Psoas muscle (tissue), 8 donors: Measurements from ENCODE around the gene JAG1. TPM values are rescaled to one million over a fixed set of nuclear protein-coding genes. Genes with fewer than 3 reads are reported as not detected.

Experiments
- ATAC-seq, 4 donors: fragments of 200-7000 bp; cut with Tn5 transposase; one replicate each; pipeline ENCODE4 v1.9.1; 2020; ENCODE audit warnings: moderate library complexity in 3 of 4, mild to moderate bottlenecking in 2 of 4
- DNase-seq, 2 donors: peaks; one replicate each; pipeline ENCODE4 v3.0.0-alpha.2; 2020
- H3K27ac ChIP-seq: fragments of 200-600 bp; one replicate; pipeline ENCODE4 v1.8.0; 2022
- H3K27me3 ChIP-seq, 3 donors: fragments of 200-600 bp in 1 of 3; one replicate each; pipeline versions ENCODE4 v1.6.1 to v1.8.0; 2013 to 2022; ENCODE audit warnings: low read length in 2 of 3, mild to moderate bottlenecking in 2 of 3, moderate library complexity in 1 of 3; ENCODE audit not compliant: insufficient read depth in 3 of 3
- H3K36me3 ChIP-seq, 2 donors: fragments of 200-600 bp in 1 of 2; one replicate each; pipeline versions ENCODE4 v1.6.1 to v1.8.0; 2013 to 2022; ENCODE audit warnings: low read depth in 1 of 2, mild to moderate bottlenecking in 1 of 2, moderate library complexity in 1 of 2; ENCODE audit not compliant: insufficient read depth in 1 of 2
- H3K4me1 ChIP-seq: fragments of 200-600 bp; one replicate; pipeline ENCODE4 v1.8.0; 2022
- H3K4me3 ChIP-seq: fragments of 200-600 bp; one replicate; pipeline ENCODE4 v1.8.0; 2022; ENCODE audit warnings: mild to moderate bottlenecking
- H3K9me3 ChIP-seq: fragments of 200-600 bp; one replicate; pipeline ENCODE4 v1.8.0; 2022
- WGBS, 3 donors: extraction: QIAGEN DNeasy Blood & Tissue Kit; methylation state at CpG; one replicate each; pipeline versions ENCODE4 v1.1.6 to v1.1.7; 2013; 5-methylcytosine and 5-hydroxymethylcytosine counted together
- intact Hi-C, 2 donors: fragments of 100-400 bp; cut with DNase I; formaldehyde crosslinking; loops; one replicate each; pipeline versions ENCODE4 v1.11.0 to v1.14.2; 2022
- polyA plus RNA-seq, 3 donors: library from polyadenylated mRNA; stranded (reverse); fragments of 200-250 nt; gene quantifications; one replicate each; pipeline ENCODE4 v1.2.3, GENCODE V29; 2013
- total RNA-seq, 4 donors: library from RNA; stranded (reverse); fragmentation: NEBNext Ultra II Directional in 2 of 4; extraction: Animal tissue kit (Norgen Biotek cat#: 25700) in 2 of 4; gene quantifications; one replicate each; pipeline versions ENCODE4 v1.2.1 to v1.2.4, GENCODE V29; 2021 to 2023
- TF ChIP-seq, protein P1 (sequence below): fragments of 200-600 bp; IDR thresholded peaks from one replicate; pipeline ENCODE4 v1.8.0; 2022; ENCODE audit warnings: antibody characterized with exemption
- donor health status: healthy with polysubstance abuse.
- donor health status: DM: no; HTN: no; CAD: no; lungs with moderate emphysema.
- donor health status: Bipolar disorder and iron deficiency.
- donor health status: healthy.
- donor health status: DM: yes; HTN: yes; CAD: no.
- donor health status: DM: no; HTN: no; CAD: no.
- donor health status: DM: no; HTN: no; CAD: no.
- donor health status: DM: yes; HTN: yes; CAD: no.

Gene JAG1
- total and polyA plus RNA-seq, 7 donors: 5.4 to 35.4 (median 10.4) TPM

DNA sequence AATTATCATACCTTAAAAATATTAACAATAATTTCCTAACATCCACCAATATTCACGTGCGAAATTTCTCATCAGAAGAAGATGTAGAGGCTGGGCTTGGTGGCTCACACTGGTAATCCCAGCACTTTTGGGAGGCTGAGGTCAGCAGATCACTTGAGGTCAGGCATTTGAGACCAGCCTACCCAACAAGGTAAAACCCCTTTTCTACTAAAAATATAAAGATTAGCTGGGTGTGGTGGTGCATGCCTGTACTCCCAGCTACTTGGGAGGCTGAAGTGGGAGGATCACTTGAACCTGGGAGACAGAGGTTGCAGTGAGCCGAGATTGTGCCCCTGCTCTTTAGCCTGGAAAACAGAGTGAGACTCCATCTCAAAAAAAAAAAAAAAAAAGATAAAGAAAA, 36.1 kb upstream of the JAG1 start:
- intact Hi-C loops: no loop called here
- no peaks in the 10 kb centered on the region for H3K27me3 ChIP-seq
- no peaks in the 10 kb centered on the region for H3K4me1 ChIP-seq
- ATAC-seq (no peak), DNase-seq (no peak)
- no peak overlapping the region for H3K4me3 ChIP-seq
- WGBS, 3 donors: 94 to 100% (median 100%) methylated on average over 3 of the region's 3 CpGs
- H3K27ac ChIP-seq: no peak overlapping the region
- TF ChIP-seq, protein P1, sequence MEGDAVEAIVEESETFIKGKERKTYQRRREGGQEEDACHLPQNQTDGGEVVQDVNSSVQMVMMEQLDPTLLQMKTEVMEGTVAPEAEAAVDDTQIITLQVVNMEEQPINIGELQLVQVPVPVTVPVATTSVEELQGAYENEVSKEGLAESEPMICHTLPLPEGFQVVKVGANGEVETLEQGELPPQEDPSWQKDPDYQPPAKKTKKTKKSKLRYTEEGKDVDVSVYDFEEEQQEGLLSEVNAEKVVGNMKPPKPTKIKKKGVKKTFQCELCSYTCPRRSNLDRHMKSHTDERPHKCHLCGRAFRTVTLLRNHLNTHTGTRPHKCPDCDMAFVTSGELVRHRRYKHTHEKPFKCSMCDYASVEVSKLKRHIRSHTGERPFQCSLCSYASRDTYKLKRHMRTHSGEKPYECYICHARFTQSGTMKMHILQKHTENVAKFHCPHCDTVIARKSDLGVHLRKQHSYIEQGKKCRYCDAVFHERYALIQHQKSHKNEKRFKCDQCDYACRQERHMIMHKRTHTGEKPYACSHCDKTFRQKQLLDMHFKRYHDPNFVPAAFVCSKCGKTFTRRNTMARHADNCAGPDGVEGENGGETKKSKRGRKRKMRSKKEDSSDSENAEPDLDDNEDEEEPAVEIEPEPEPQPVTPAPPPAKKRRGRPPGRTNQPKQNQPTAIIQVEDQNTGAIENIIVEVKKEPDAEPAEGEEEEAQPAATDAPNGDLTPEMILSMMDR: no peak
- no peaks in the 10 kb centered on the region for H3K9me3 ChIP-seq
- no peaks in the 10 kb centered on the region for H3K36me3 ChIP-seq

DNA sequence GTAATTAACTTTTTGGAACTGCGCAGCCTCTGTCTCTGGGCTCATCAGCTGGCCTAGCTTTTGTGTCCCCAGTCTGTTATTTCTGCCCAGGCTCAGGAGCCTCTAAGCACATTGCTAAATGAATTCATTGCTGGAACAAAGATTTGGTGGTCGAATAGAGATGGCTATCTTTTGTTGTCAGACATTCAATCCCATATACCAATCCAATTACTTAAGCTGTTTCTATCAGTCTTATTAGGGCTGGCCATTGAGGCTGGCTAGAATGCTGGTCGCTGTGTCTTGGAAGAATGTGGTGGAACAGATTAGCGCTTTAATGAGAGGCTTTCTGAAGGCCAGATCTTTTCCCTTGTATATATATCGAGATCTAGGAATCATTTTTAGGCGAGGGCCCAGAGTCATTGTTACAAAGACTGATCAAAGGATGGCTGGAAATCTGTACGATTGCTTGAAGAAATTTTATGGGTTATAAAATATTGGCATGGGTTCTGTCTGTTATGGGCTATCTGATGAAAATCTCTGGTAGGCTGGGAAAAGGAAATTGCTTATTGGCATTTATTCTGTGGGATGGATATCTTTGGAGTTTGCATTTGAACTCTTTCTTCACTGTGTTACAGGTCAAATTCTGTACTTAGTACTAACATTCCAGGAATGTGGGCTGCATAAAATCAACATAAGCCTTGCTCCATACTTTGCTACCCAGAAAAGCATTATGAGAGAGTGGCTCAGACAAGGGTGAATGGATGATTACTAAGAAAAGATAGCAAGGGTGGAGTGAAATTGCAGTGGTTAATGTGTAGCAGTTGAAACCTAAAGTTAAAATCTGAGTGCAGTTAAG, 34.8 kb upstream of the JAG1 start:
- 67 to 83% (median 75%) methylated on average over 7 of the region's 7 CpGs for WGBS, 3 donors
- H3K4me1 ChIP-seq: no peaks in the 10 kb centered on the region
- TF ChIP-seq, protein P1: no peak
- H3K36me3 ChIP-seq: no peaks in the 10 kb centered on the region
- DNase-seq (no peak), ATAC-seq (no peak)
- intact Hi-C loops: no loop called here
- no peaks in the 10 kb centered on the region for H3K9me3 ChIP-seq
- H3K27me3 ChIP-seq: no peaks in the 10 kb centered on the region
- H3K27ac ChIP-seq: no peak overlapping the region
- no peak overlapping the region for H3K4me3 ChIP-seq

DNA sequence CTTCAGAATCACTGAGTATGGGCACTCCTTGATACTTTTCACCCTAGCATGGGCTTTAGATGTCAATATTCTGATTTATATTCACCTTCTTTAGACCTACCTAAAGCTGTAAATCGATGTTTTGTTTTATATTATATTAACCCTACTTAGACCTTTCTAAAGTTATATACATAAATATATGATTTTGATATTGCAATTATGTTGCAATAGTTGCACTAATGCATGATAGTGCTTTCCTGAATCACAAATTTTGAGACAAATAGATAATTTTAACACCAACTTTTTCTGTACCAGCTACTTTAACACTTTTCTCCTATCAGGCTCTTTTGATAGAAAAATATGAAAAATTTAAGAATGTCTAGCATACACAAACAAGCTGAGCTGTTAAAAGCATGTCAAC, 34.0 kb upstream of the JAG1 start:
- no peak overlapping the region for H3K4me3 ChIP-seq
- H3K9me3 ChIP-seq: no peaks in the 10 kb centered on the region
- intact Hi-C loops: no loop called here
- no peak overlapping the region for H3K27ac ChIP-seq
- ATAC-seq: no peak
- TF ChIP-seq, protein P1: no peak
- no peaks in the 10 kb centered on the region for H3K36me3 ChIP-seq
- H3K27me3 ChIP-seq: no peaks in the 10 kb centered on the region
- H3K4me1 ChIP-seq: no peaks in the 10 kb centered on the region
- 67 to 70% (median 70%) methylated on average over 1 of the region's 1 CpG for WGBS, 3 donors
- no peak for DNase-seq

DNA sequence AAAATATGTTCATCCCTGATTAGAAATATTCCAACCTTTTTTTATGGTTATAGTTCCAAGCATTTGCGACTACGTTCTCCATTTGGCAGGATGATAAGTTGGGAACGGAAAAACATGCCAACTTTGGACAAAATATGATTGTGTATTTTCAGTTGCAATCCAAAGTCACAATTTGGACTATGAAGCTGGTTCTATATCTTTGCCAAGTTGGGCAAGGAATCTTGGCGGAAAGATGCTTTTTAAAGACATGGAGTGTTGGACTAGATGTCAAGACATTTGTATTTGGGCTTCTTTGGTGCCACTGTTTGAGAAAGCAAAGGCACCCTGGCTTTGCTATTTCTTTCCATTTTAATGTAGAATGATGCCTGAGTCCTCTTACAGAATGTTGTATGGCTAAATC, 33.3 kb upstream of the JAG1 start:
- ATAC-seq (no peak), DNase-seq (no peak)
- Histone ChIP-seq H3K27ac (no peak overlapping the region), H3K4me1 (no peaks in the 10 kb centered on the region), H3K4me3 (no peak overlapping the region), H3K36me3 (no peaks in the 10 kb centered on the region), H3K27me3 (no peaks in the 10 kb centered on the region), H3K9me3 (no peaks in the 10 kb centered on the region)
- TF ChIP-seq, protein P1: no peak
- intact Hi-C loops: no loop called here
- WGBS, 3 donors: 34 to 47% (median 36%) methylated on average over 4 of the region's 4 CpGs

DNA sequence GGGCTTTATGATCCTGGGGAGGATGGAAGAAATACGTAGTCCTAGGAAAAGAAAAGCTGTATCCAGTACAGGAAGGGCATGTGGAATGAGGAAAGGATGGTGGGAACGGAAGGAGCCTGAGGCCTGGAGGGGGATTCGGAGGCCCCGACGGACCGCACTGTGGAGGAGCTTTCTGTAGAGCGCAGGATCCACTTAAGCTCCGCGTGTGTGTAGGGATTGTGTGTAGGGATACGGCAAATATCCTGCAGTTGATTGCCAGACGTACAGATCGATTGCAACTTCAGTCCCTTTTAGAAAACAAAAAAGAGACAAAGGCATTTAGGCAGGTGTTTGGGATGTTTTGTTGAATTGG, 32.6 kb upstream of the JAG1 start:
- Histone ChIP-seq H3K27ac (no peak overlapping the region), H3K4me3 (no peak overlapping the region), H3K36me3 (no peaks in the 10 kb centered on the region), H3K27me3 (no peaks in the 10 kb centered on the region), H3K4me1 (no peaks in the 10 kb centered on the region), H3K9me3 (no peaks in the 10 kb centered on the region)
- 87 to 90% (median 90%) methylated on average over 12 of the region's 12 CpGs for WGBS, 3 donors
- TF ChIP-seq, protein P1: no peak
- DNase-seq (no peak), ATAC-seq (no peak)
- intact Hi-C loops: no loop called here
